K562 (cell line): ENCODE results near the gene CELA1.

Source experiments
- EP300 ChIP-seq: IDR thresholded peaks from 2 replicates; pipeline ENCODE4 v1.6.1; 2012; ENCODE audit warnings: low read length, improper control_type of control experiment
- FOSL1 ChIP-seq: fragments of 200-800 bp; sonication (Bioruptor generic); conservative IDR thresholded peaks from 2 replicates; pipeline ENCODE4 v1.6.1; 2016; ENCODE audit warnings: missing genetic modification characterization, missing compliant biosample characterization
- FOXP1 ChIP-seq: sonication (generic); formaldehyde crosslinking; IDR thresholded peaks from 2 replicates; pipeline ENCODE4 v1.8.0; 2022; ENCODE audit warnings: mild to moderate bottlenecking, missing genetic modification reagents
- GATA2 ChIP-seq: sonication (generic); formaldehyde crosslinking; IDR thresholded peaks from 2 replicates; pipeline ENCODE4 v1.4.0; 2020; ENCODE audit warnings: mild to moderate bottlenecking, missing genetic modification reagents
- KDM2B ChIP-seq: fragments of 250-450 bp; sonication (Bioruptor Pico); IDR thresholded peaks from 2 replicates; pipeline ENCODE4 v1.8.0; 2021; ENCODE audit warnings: mild to moderate bottlenecking, moderate library complexity
- NBN ChIP-seq: fragments of 450-650 bp; IDR thresholded peaks from 2 replicates; pipeline ENCODE4 v1.6.1; 2016; ENCODE audit warnings: low read depth, mild to moderate bottlenecking
- PML ChIP-seq: IDR thresholded peaks from 2 replicates; pipeline ENCODE4 v1.6.1; 2012; ENCODE audit warnings: low read length, inconsistent platforms
- TRIM28 ChIP-seq: fragments of 450-650 bp; IDR thresholded peaks from 2 replicates; pipeline ENCODE4 v1.6.1; 2017
- TF ChIP-seq, protein P1 (sequence below), 2 experiments: IDR thresholded peaks; 2 replicates each; pipeline ENCODE4 v1.6.1; 2011; ENCODE audit warnings: borderline replicate concordance in 1 of 2, control low read depth in 1 of 2, low read depth in 1 of 2, low read length in 1 of 2, mild to moderate bottlenecking in 1 of 2, mixed read lengths in 1 of 2, moderate library complexity in 1 of 2; ENCODE audit not compliant: insufficient read depth in 1 of 2, insufficient read length in 1 of 2, poor library complexity in 1 of 2, severe bottlenecking in 1 of 2; ENCODE audit errors: extremely low read depth in 1 of 2
- TF ChIP-seq, protein P2 (sequence below), 3 experiments: IDR thresholded peaks in 2 of 3; conservative IDR thresholded peaks in 1 of 3; 2 replicates each; pipeline ENCODE4 v1.5.1; 2011 to 2012; ENCODE audit warnings: low read length in 3 of 3, mild to moderate bottlenecking in 3 of 3, control low read depth in 2 of 3, improper control_type of control experiment in 1 of 3, inconsistent platforms in 1 of 3, low read depth in 1 of 3, mixed read lengths in 1 of 3, moderate library complexity in 1 of 3; ENCODE audit not compliant: insufficient read depth in 2 of 3
- TF ChIP-seq, protein P3 (sequence below), 2 experiments: fragments of 450-650 bp in 1 of 2; sonication (generic) in 1 of 2; formaldehyde crosslinking in 1 of 2; IDR thresholded peaks in 1 of 2; conservative IDR thresholded peaks in 1 of 2; 2 replicates each; pipeline versions ENCODE4 v1.6.1 to v1.8.1; 2016 to 2023; ENCODE audit warnings: mild to moderate bottlenecking in 2 of 2, moderate library complexity in 2 of 2, inconsistent platforms in 1 of 2, missing genetic modification reagents in 1 of 2
- TF ChIP-seq, protein P4 (sequence below): conservative IDR thresholded peaks from 2 replicates; pipeline ENCODE4 v1.6.1; 2011; ENCODE audit warnings: low read depth, mild to moderate bottlenecking, low read length; ENCODE audit not compliant: control insufficient read depth

DNA sequence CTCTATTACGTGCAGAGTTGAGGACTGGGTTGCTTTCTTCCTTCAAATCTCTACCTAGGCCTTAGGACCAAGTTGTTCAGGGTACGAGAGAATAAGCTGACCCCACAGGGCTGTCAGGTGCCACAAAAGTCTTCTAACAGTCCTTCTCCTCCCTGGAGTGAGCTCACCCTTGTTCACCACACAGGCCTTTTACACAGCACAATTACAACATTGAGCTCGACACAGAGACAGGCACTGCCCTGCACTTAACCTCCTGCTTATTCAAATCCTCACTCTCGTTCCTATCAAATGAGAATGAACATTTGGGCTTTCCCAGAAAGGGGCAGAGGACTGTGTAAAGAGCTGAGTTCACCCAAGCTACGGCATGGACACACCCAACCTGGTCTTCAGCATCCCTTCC lies 42.4 kb upstream of the CELA1 start:
- TF ChIP-seq, protein P1, sequence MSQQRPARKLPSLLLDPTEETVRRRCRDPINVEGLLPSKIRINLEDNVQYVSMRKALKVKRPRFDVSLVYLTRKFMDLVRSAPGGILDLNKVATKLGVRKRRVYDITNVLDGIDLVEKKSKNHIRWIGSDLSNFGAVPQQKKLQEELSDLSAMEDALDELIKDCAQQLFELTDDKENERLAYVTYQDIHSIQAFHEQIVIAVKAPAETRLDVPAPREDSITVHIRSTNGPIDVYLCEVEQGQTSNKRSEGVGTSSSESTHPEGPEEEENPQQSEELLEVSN (IDR thresholded peaks at IDR 0.05; ENCODE audit: borderline replicate concordance in 1 of 2, extremely low read depth in 1 of 2, insufficient read depth in 1 of 2, insufficient read length in 1 of 2, low read depth in 1 of 2, low read length in 1 of 2, poor library complexity in 1 of 2, severe bottlenecking in 1 of 2) = no peak
- TF ChIP-seq, protein P2, sequence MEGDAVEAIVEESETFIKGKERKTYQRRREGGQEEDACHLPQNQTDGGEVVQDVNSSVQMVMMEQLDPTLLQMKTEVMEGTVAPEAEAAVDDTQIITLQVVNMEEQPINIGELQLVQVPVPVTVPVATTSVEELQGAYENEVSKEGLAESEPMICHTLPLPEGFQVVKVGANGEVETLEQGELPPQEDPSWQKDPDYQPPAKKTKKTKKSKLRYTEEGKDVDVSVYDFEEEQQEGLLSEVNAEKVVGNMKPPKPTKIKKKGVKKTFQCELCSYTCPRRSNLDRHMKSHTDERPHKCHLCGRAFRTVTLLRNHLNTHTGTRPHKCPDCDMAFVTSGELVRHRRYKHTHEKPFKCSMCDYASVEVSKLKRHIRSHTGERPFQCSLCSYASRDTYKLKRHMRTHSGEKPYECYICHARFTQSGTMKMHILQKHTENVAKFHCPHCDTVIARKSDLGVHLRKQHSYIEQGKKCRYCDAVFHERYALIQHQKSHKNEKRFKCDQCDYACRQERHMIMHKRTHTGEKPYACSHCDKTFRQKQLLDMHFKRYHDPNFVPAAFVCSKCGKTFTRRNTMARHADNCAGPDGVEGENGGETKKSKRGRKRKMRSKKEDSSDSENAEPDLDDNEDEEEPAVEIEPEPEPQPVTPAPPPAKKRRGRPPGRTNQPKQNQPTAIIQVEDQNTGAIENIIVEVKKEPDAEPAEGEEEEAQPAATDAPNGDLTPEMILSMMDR (IDR thresholded peaks at IDR 0.05 in 2 of 3, conservative IDR thresholded peaks at IDR 0.05 in 1 of 3; ENCODE audit: insufficient read depth in 2 of 3, low read depth in 1 of 3, low read length in 3 of 3) = no peak
- TF ChIP-seq GATA2 (no peak), EP300 (no peak), FOSL1 (tag) (no peak), KDM2B (CRISPR knock-in tag) (no peak), PML (no peak), FOXP1 (CRISPR knock-in tag) (no peak), NBN (no peak), TRIM28 (no peak)
- TF ChIP-seq, protein P3, sequence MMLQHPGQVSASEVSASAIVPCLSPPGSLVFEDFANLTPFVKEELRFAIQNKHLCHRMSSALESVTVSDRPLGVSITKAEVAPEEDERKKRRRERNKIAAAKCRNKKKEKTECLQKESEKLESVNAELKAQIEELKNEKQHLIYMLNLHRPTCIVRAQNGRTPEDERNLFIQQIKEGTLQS (IDR thresholded peaks at IDR 0.05) = no peak
- TF ChIP-seq, protein P3 (CRISPR knock-in tag; conservative IDR thresholded peaks at IDR 0.05) = no peak
- TF ChIP-seq, protein P4, sequence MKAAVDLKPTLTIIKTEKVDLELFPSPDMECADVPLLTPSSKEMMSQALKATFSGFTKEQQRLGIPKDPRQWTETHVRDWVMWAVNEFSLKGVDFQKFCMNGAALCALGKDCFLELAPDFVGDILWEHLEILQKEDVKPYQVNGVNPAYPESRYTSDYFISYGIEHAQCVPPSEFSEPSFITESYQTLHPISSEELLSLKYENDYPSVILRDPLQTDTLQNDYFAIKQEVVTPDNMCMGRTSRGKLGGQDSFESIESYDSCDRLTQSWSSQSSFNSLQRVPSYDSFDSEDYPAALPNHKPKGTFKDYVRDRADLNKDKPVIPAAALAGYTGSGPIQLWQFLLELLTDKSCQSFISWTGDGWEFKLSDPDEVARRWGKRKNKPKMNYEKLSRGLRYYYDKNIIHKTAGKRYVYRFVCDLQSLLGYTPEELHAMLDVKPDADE = no peak
